Measurements from ENCODE around the gene SYT7.

The SYT7 gene

DNA sequence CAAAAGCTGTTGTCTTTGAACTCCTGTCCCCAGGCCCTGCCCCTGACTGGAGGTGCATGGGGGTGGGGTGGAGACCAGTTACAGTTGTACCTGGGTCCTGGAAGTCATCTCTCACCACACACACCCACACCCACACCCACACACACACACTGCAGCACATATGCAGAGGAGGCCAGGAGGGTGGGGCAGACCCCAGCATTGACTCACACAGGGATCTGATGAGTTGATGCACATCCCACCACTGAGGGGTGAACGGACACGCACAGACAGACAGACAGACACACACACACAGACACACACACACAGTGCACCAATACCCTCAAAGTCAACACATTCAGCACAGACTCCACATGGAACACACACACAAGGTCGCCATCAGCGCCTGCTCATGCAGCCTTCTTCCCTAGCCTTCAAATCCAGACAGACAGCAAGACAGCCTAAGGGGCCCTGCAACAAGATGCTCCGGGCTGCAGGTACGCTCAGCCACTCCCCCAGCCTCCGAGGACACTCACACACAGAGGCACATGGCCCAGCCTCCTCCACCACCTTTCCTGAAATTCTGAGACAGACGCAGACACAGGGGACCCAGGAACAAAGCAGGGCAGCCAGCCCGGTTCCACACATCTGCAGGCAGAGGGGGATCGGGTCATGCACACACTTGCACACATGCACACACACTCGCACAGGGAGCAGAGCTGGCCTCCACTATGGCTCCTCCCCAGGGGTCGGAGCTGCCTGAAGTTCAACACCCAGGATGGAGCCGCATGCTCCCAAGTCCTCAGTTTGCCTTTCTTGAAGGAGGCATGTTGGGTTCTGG is 26.5 kb downstream of the SYT7 start:
- DNase-seq (ENCODE audit: low read depth in 2 of 2) = no peak

DNA sequence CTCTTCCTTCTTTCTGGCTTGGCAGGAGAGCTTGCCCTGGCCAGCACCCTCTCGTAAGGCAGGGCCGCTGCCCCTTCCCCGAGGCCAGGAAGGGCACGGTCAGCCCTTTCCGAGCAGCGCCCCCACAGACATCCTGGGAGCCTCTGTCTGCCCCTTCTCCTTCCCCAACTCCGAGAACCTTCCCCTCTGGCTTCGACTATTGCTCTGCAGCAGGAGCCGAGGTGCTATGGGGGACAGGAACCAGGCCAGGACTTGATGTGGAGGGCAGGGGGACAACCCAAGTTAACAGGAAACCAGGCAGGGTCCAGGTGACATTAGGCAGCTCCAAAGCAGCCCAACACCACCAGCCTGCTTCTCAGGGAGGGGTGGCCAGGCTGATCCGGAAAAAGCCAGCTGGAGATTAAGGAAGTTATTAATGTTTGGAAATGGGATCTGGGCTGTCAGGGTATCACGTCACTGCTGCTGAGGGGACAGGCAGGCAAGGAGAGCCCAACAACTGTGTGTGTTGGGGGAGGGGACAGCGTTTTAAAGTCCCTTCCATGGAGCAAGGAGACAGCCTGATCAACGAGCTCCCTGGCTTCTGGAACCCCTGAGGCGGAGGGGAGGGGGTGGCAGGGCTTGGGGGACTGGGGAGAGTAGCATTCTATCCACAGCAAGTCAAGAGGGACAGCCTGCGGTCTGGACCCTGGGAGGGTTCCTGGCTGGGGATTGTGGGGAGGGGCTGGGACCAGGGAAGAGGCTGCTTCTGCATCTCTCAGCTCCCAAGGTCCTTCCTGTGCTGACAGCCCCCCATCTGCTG is 27.3 kb downstream of the SYT7 start:
- DNase-seq (ENCODE audit: low read depth in 2 of 2) = no peak

DNA sequence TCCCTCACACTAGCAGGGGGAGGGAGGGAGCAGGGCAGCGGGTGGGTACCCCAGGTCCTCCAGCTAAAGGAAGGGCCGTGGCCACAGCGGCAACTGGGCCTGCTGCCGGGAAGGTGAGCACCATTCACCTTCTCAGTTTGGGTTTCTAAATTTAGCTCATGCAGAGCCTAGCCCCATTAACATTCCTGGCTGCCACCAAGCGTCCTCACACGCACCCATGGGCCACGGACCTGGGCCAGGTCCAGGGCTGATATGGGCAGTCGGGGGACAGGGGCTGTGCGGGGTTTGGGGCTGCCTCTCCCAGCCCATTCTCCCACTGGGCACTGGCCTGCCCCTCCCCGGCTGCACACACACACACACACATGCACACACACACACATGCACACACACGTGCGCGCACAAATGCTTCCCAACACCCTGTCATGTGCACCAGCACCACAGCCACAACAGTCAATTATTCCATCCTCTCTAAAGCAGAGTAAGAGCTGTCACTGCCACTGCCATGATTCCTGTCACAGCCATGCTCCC is 28.7 kb downstream of the SYT7 start:
- DNase-seq (ENCODE audit: low read depth in 2 of 2) = no peak

- no peak for DNase-seq (ENCODE audit: low read depth in 2 of 2)
These were observed 29.2 kb downstream of the SYT7 start for GRCh38 chr11:61551634-61552033.

DNA sequence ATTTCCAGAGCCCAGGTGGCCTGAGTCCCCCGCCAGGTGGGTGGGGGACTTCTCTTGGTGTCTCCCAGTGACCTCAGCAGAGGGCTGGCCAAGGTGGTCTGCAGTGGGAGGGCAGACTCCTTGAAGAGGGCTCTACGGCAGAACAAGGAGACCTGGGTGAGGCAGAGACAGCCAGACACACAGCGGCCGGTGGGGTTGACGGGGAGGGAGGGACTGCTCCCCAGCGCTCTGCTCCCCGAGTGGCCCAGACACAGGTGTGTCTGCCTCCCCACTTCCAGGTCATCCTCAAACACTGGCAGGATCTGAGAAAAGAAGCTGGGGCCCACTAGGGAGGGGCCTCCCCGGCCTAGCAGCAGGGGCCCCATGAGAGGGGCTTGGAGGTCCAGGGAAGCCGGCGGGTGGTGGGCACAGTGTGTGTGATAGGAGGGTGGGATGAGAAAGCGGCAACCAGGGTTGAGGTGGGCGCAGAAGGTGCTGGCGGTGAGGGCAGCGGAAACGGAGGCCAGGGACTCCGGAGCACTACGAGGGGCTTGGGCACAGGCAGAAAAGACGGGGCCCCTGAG is 30.1 kb downstream of the SYT7 start:
- DNase-seq (ENCODE audit: low read depth in 2 of 2) = no peak

- DNase-seq (ENCODE audit: low read depth in 2 of 2) = no peak
These were observed 31.0 kb downstream of the SYT7 start for GRCh38 chr11:61549662-61550568.

DNA sequence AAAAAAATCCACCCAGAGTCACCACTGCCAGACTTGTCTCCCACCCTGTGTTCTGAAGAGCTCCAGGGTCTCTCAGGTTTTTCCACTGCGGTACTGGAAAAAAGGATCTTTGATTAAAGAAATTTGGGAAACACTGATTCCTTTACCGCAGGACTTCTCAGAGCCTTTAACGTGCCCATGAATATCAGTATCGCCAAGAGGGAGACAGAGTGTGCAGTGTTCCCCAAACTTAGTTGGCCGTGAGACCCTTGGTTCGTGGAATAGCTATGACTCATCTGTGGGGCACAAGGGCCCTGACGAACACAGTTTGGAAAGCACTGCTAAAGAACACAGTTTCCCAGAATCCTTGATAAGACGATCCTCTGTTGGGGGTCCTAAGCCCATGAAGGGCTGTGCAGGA is 31.7 kb downstream of the SYT7 start:
- DNase-seq (ENCODE audit: low read depth in 2 of 2) = no peak

- DNase-seq (ENCODE audit: low read depth in 2 of 2) = no peak
These were observed 33.6 kb downstream of the SYT7 start for GRCh38 chr11:61547246-61547645.

DNA sequence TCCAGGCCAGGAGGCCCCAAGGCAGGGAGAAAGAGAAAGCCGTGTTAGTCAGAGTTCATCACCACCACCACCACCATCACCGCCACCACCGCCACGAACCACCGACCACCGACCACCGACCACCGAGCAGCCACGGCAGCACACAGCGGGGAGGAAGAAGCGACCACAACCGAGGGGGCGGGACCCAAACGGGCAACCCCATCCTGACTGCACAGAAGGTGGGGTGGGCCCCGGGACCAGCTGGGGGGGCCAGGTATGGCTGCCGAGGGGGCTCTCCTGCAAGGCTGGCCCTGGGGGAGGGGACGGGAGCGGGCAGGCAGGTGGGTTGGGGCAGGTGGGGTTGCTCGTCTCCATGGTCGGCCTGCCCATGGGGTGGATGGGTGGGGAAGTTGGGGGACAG is 34.2 kb downstream of the SYT7 start:
- DNase-seq (ENCODE audit: low read depth in 2 of 2) = no peak

DNA sequence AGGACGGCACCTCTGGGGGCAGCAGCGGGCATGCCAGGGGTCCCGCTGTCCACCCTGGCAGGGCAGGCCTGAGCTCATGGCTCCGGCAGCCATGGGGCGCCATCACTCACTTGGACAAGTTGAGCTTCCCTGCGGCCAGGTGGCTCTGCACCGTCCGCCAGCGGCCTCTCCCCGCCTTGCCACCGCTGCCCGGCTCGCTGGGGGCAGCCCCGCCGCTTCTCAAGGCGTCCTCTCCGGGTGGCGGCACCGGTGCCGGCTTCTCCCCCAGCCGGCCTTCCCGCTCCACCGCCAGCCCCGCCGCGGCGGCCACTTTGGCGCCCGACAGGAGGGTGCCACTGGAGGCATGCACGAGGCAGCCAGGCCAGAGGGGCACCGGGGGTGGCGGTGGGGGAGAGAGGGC is 35.0 kb downstream of the SYT7 start:
- no peak for DNase-seq (ENCODE audit: low read depth in 2 of 2)

DNA sequence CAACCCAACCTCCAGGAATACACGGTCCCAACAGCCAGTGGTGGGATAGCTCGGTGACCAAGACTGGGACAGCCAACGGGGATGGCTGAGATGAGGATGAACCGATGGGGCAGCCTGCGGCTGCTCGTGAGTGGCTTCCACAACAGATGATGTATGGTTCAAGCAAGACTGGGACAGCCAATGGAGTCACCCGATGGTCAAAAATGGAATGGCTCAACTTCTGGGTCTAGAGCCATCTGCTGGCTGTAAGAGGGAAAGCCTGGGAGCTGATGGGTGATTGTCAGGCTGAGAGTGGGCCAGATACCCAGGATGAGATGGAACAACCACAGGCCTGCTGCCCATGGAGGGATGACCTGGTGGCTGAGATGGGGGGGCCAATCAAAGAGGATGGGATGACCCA is 35.5 kb downstream of the SYT7 start:
- DNase-seq (ENCODE audit: low read depth in 2 of 2) = no peak

DNA sequence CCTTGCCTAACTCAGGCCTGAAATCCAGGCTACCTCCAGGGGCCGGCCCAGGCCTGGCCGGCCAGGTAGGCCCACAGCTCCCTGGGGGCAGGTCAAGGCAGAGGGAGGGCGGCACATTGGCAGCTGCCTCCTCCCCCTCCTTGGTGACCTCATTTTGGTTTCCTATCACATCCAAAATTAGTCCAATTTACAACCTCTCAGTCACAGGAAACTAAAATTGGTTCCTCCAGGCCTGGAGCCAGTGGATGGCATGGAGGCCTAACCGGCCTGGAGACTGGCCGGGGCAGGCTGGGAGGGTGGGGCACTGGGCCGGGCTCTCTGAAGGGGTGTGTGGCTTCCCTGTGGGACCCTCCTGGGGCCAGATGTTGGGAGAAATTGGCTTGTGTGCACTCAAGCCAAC is 36.4 kb downstream of the SYT7 start:
- no peak for DNase-seq (ENCODE audit: low read depth in 2 of 2)

DNA sequence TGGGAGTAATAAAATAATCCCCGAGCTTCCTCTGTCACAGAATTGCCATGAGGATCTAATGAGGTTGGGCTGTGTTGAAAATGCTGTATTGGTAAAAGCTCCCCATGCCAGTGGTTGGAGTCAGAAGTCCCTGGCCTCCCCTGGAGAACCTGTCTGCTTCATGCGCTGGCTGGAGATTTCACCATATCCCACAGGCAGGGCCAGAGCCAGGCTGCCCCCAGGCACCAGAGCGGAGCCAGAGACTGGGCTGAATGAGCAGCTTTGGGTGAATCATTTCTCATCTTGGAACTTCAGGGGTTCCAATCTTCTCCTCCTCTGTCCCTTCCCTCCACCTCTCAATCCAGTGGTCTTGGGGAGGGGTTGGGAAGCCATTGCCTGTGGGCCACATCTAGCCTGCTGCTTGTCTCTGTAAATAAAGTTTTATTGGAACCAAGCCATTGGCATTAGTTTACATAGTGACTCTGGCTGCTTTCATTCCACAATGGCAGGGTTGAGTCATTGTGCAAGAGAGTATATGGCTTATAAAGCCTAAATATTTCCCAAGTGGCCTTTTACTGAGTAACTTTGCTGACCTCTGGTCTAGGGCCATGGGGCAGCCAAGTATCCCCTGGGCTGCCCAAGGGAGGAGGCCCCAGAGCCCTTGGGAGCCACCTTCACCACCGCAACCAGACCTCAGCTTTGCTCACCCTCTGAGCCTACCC is 37.1 kb downstream of the SYT7 start:
- DNase-seq (ENCODE audit: low read depth in 2 of 2) = no peak

DNA sequence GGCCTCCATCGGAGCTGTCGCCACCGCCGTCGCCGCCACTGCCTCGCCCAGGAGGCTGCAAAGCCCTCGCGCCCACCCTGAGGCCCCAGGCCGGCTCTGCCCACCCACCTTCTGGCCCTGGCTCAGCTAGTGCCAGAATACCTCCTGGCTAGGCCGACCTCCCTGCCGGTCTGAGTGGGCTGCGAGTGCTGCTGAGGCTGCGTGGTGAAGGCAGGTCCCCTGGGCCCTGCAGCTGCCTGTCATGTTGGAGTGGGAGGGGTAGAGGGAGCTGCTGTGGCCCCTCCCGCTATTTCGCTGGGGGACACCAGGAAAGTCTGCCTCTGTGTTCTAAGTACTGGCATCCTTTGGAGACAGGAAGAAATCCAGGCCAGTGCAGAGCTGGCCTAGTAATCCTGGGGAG is 38.2 kb downstream of the SYT7 start:
- no peak for DNase-seq (ENCODE audit: low read depth in 2 of 2)

DNA sequence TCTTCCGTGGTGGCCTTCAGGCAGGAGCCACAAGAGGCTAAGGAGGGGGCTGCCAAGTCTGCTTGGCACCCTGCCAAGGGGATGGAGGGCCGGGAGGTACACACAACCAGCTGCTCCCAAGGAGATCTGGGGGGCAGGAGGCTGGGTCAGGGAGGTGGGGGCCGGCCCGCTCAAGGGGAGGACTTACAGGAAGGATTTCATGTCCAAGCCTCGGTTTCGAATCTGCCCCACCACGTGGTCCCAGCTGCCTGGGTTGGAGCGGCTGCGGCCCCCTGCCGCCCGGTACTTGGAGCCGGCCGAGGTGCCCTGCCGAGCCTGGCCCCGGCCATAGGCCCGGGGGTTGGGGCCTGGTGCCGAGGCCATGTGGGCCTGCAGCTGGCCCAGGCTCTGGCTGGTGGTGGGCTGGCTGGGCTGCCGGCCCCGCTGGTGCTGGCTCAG is 38.8 kb downstream of the SYT7 start:
- DNase-seq (ENCODE audit: low read depth in 2 of 2) = no peak

- no peak for DNase-seq (ENCODE audit: low read depth in 2 of 2)
These were observed 39.3 kb downstream of the SYT7 start for GRCh38 chr11:61541598-61541997.

DNA sequence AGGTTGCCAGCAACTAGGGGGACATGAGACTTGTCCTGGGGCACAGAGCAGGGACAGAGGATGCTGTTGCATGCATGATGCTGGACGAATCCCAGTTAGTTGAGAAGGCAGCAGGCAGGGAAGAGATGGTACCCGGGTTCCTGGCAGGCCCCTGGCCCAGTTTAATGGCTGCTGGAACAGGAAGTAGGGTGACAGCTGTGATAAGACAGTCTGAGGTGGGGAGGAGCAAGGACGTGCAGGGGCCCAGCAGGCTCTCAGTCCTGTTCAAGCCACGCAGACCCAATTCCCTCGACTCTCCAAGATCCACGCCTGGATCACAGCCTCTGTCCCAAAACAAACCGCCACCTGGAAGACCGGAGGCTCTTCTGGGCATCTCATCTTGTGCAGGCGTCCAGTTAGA is 40.3 kb downstream of the SYT7 start:
- no peak for DNase-seq (ENCODE audit: low read depth in 2 of 2)

DNA sequence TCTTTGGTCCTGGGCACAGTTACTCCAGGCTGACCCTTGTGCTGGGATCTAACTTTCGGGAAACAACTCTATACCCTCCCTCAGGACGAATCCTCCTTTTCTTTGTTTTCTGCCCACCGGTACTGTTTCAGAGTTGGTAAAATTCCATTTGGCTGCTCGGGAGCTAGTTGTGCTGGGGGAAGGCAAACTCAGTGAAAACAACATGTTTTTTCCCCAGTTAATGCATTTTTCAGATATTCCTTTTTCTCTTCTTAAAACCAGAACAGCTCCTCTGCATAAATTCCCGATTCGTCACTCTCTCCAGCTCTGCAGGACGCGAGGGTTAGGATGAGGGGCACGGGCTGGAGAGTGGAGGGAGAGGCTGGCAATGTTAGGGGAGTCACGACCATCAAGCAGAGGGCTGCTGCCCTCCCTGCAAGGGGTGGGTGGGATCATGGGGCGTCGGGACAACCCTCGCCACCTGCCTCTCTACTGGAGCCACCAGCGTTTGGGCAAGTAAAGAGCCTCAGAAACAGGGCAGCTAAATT is 41.0 kb downstream of the SYT7 start:
- DNase-seq (ENCODE audit: low read depth in 2 of 2) = no peak

DNA sequence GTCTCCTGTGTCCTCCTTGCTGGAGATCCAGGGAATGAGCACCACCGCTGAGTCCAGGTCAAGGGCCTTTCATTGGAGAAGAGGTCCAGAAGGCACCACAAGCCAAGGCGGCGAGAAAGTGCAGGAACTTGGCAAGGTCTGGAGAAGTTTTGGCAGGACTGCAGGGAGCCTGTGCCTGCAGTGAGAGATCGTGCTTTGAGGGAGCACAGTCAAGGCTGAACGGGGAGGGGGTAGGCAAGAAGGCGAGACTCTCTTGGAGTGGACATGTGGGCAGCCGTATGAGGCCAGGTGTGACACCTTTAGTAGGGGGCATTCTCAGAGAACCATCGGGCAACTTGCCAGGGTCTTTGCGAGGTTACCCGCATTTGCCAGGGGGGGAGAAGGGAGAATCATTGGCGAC is 41.9 kb downstream of the SYT7 start:
- DNase-seq (ENCODE audit: low read depth in 2 of 2) = no peak

DNA sequence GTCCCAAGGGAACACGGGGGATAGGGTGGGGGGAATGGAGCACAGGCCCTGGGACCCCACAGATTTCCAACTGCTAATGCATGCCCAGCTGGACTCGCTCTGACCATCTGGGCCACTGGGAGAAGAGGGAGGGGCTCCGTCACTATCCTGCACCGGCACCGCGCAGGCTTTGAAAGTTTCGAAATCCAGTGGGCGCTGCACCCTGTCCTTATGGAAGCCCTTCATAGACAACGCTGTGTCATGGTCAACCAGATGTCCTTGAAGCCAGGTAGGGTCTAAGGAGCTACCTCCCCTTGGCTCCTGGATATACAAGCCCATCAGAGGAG is 42.3 kb downstream of the SYT7 start:
- no peak for DNase-seq (ENCODE audit: low read depth in 2 of 2)

DNA sequence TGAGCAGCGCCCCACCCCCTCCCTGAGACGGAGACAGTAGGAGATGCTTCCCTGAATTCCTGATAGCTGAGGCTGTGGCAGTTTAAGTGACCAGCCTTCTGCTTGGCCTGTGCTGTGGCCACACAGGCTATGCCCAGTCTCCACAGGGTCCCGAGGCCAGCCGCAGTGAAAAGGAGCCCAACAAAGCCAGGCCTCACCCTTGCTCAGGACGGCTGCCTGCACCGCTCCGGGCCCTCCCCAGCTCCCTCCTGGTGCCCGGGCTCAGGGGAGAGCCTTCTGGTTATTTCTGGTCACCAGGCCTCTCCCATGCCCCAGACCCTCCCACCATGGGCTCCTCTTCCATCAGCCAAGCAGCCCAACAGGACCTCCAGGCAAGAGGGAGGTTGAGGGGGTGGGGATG is 43.5 kb downstream of the SYT7 start:
- no peak for DNase-seq (ENCODE audit: low read depth in 2 of 2)

All from stimulated activated CD8-positive, alpha-beta memory T cell treated with anti-CD3 and anti-CD28 coated beads, Interleukin-2, amount 100 ng/mL, for 1 hour (primary cell).